GM23338 (cell line): ENCODE data around the gene ADD1. TPM values are rescaled to one million over a fixed set of nuclear protein-coding genes. Genes with fewer than 3 reads are reported as not detected.
A peak's percentile ranks its signal among the peaks of the same experiment; 100 is the strongest.

ENCODE experiments used
- ATAC-seq: fragments of 200-7000 bp; cut with Tn5 transposase; 3 replicates; pipeline ENCODE4 v1.9.1; 2020
- DNase-seq: peaks from one replicate; pipeline ENCODE4 v3.0.0-alpha.2; 2015; ENCODE audit warnings: low spot score
- H2AFZ ChIP-seq: fragments of 200-600 bp; sonication (generic); 2 replicates; pipeline ENCODE4 v1.8.0; 2016; ENCODE audit warnings: antibody characterized with exemption, mild to moderate bottlenecking, moderate library complexity
- H3F3A ChIP-seq: fragments of 200-600 bp; sonication (generic); replicated peaks from 2 replicates; pipeline ENCODE4 v1.8.0; 2017; ENCODE audit warnings: antibody characterized with exemption, mixed run types, low read depth
- H3K27ac ChIP-seq: fragments of 200-600 bp; sonication (generic); 2 replicates; pipeline ENCODE4 v1.6.1; 2016; ENCODE audit warnings: low read depth
- H3K27me3 ChIP-seq: fragments of 200-600 bp; sonication (generic); 2 replicates; pipeline ENCODE4 v1.8.0; 2016; ENCODE audit warnings: mild to moderate bottlenecking, mixed run types, moderate library complexity; ENCODE audit not compliant: insufficient read depth
- H3K36me3 ChIP-seq: fragments of 200-600 bp; sonication (generic); 2 replicates; pipeline ENCODE4 v1.8.0; 2016; ENCODE audit warnings: mild to moderate bottlenecking; ENCODE audit not compliant: insufficient read depth
- H3K4me1 ChIP-seq: fragments of 200-600 bp; sonication (generic); 2 replicates; pipeline ENCODE4 v1.8.0; 2016; ENCODE audit warnings: mild to moderate bottlenecking, moderate library complexity; ENCODE audit not compliant: insufficient read depth
- H3K4me2 ChIP-seq: fragments of 200-600 bp; sonication (generic); 2 replicates; pipeline ENCODE4 v1.7.1; 2017; ENCODE audit warnings: mixed run types
- H3K4me3 ChIP-seq: fragments of 200-600 bp; sonication (generic); 2 replicates; pipeline ENCODE4 v1.6.1; 2016; ENCODE audit warnings: mixed run types
- H3K79me2 ChIP-seq: fragments of 200-600 bp; sonication (generic); replicated peaks from 2 replicates; pipeline ENCODE4 v1.8.0; 2017; ENCODE audit warnings: mild to moderate bottlenecking; ENCODE audit not compliant: insufficient read depth
- H3K9me2 ChIP-seq: fragments of 200-600 bp; sonication (generic); 2 replicates; pipeline ENCODE4 v1.8.0; 2017; ENCODE audit not compliant: insufficient read depth
- H4K20me1 ChIP-seq: fragments of 200-600 bp; sonication (generic); replicated peaks from 2 replicates; pipeline ENCODE4 v1.8.0; 2017; ENCODE audit warnings: mild to moderate bottlenecking; ENCODE audit not compliant: insufficient read depth
- H3K27ac Mint-ChIP-seq: 2 replicates; pipeline ENCODE4 v1.8.0; 2020; ENCODE audit warnings: inconsistent platforms, mild to moderate bottlenecking, moderate library complexity, mixed read lengths
- H3K27me3 Mint-ChIP-seq: 3 replicates; pipeline ENCODE4 v1.8.0; 2022; ENCODE audit warnings: low read depth, mild to moderate bottlenecking, moderate library complexity, mixed read lengths, inconsistent platforms; ENCODE audit not compliant: insufficient read depth, poor library complexity
- H3K36me3 Mint-ChIP-seq: 3 replicates; pipeline ENCODE4 v1.8.0; 2021; ENCODE audit warnings: low read depth, mild to moderate bottlenecking, inconsistent platforms, moderate library complexity, mixed read lengths
- H3K4me1 Mint-ChIP-seq: 3 replicates; pipeline ENCODE4 v1.8.0; 2020; ENCODE audit warnings: mild to moderate bottlenecking, inconsistent platforms, mixed read lengths
- H3K4me3 Mint-ChIP-seq: 3 replicates; pipeline ENCODE4 v1.8.0; 2021; ENCODE audit warnings: moderate library complexity, mild to moderate bottlenecking, inconsistent platforms, mixed read lengths
- H3K9me3 Mint-ChIP-seq: 3 replicates; pipeline ENCODE4 v1.8.0; 2020; ENCODE audit warnings: moderate library complexity, mild to moderate bottlenecking, inconsistent platforms, mixed read lengths
- CREB1 ChIP-seq: fragments of 250-450 bp; sonication (Bioruptor Pico); IDR thresholded peaks from 2 replicates; pipeline ENCODE4 v1.5.0; 2020; ENCODE audit warnings: low read depth, mild to moderate bottlenecking, moderate library complexity
- CTCF ChIP-seq, 2 experiments: fragments of 200-600 bp in 1 of 2; sonication (generic) in 1 of 2; conservative IDR thresholded peaks; 2 replicates each; pipeline versions ENCODE4 v1.5.1 to v1.6.1; 2016 to 2017; ENCODE audit warnings: antibody characterized with exemption in 2 of 2, low read depth in 2 of 2, mild to moderate bottlenecking in 2 of 2, moderate library complexity in 1 of 2
- ETS1 ChIP-seq: IDR thresholded peaks from 2 replicates; pipeline ENCODE4 v1.6.1; 2016; ENCODE audit warnings: antibody characterized with exemption
- EZH2 ChIP-seq: fragments of 200-600 bp; sonication (generic); IDR thresholded peaks from one replicate; pipeline ENCODE4 v1.8.0; 2017; ENCODE audit warnings: antibody characterized with exemption, mild to moderate bottlenecking, low read depth; ENCODE audit not compliant: unreplicated experiment
- EZH2phosphoT487 ChIP-seq: fragments of 200-600 bp; sonication (generic); IDR thresholded peaks from one replicate; pipeline ENCODE4 v1.8.1; 2018; ENCODE audit warnings: antibody characterized with exemption; ENCODE audit not compliant: unreplicated experiment
- JUNB ChIP-seq: IDR thresholded peaks from one replicate; pipeline ENCODE4 v1.6.1; 2016; ENCODE audit warnings: antibody characterized with exemption; ENCODE audit not compliant: unreplicated experiment
- NANOG ChIP-seq: IDR thresholded peaks from 2 replicates; pipeline ENCODE4 v1.6.1; 2016; ENCODE audit warnings: antibody characterized with exemption, borderline replicate concordance
- POLR2AphosphoS5 ChIP-seq: IDR thresholded peaks from 2 replicates; pipeline ENCODE4 v1.6.1; 2016; ENCODE audit warnings: antibody characterized with exemption, low read depth
- REST ChIP-seq: IDR thresholded peaks from one replicate; pipeline ENCODE4 v1.6.1; 2018; ENCODE audit warnings: antibody characterized with exemption; ENCODE audit not compliant: unreplicated experiment
- STAT1 ChIP-seq: IDR thresholded peaks from one replicate; pipeline ENCODE4 v1.6.1; 2016; ENCODE audit warnings: antibody characterized with exemption; ENCODE audit not compliant: unreplicated experiment
- ZNF114 ChIP-seq: fragments of 250-450 bp; sonication (Bioruptor Pico); IDR thresholded peaks from 2 replicates; pipeline ENCODE4 v1.5.0; 2020; ENCODE audit warnings: mild to moderate bottlenecking, moderate library complexity
- ZNF331 ChIP-seq: fragments of 250-450 bp; sonication (Bioruptor Pico); IDR thresholded peaks from 2 replicates; pipeline ENCODE4 v1.5.0; 2020; ENCODE audit warnings: low read depth, mild to moderate bottlenecking, moderate library complexity
- polyA plus RNA-seq: library from polyadenylated mRNA; unstranded; fragments of >200 nt; fragmentation: Nextera tagmentation; extraction: Ambion mirVana; gene quantifications from 2 replicates; pipeline ENCODE4 v1.2.1, GENCODE V29; 2016
- total RNA-seq: library from RNA; depleted of rRNA; stranded (reverse); fragments of >200 nt; shearing (Covaris generic); gene quantifications from 2 replicates; pipeline ENCODE4 v1.2.3, GENCODE V29; 2014
- TF ChIP-seq, protein P1 (sequence below): fragments of 250-450 bp; sonication (Bioruptor Pico); IDR thresholded peaks from 2 replicates; pipeline ENCODE4 v1.5.0; 2020; ENCODE audit warnings: mild to moderate bottlenecking, moderate library complexity

Gene ADD1
- total and polyA plus RNA-seq, 2 experiments from 2014 or later: 126 to 144 TPM

- H3K4me1 ChIP-seq: no peaks in the 10 kb centered on the region
- peaks cover 10% of the 10 kb centered on the region for H3K27me3 Mint-ChIP-seq
- H3K9me2 ChIP-seq: no peaks in the 10 kb centered on the region
- H4K20me1 ChIP-seq: no peaks in the 10 kb centered on the region; the same call in 1 of the 2 replicates
- no peaks in the 10 kb centered on the region for H3F3A ChIP-seq
- ATAC-seq: peak; percentile 7; the same call in 2 of the 3 replicates
- no peaks in the 10 kb centered on the region for H3K27me3 ChIP-seq
- no peak overlapping the region for H3K27ac ChIP-seq
- H3K9me3 Mint-ChIP-seq: peaks cover 6% of the 10 kb centered on the region; the same call in 2 of the 3 replicates
- 0 out of 2 replicates have a peak, but pooled peaks cover 3% of the 10 kb centered on the region for H3K36me3 ChIP-seq
- H3K27ac Mint-ChIP-seq: no peak overlapping the region
- TF ChIP-seq STAT1 (no peak), ZNF114 (CRISPR knock-in tag) (no peak), EZH2 (no peak), ETS1 (no peak), EZH2phosphoT487 (no peak), CTCF (conservative IDR thresholded peaks at IDR 0.05; ENCODE audit: low read depth in 2 of 2) (no peak), ZNF331 (CRISPR knock-in tag) (no peak), POLR2AphosphoS5 (no peak), CREB1 (no peak), JUNB (no peak), REST (no peak), NANOG (no peak)
- TF ChIP-seq, protein P1, sequence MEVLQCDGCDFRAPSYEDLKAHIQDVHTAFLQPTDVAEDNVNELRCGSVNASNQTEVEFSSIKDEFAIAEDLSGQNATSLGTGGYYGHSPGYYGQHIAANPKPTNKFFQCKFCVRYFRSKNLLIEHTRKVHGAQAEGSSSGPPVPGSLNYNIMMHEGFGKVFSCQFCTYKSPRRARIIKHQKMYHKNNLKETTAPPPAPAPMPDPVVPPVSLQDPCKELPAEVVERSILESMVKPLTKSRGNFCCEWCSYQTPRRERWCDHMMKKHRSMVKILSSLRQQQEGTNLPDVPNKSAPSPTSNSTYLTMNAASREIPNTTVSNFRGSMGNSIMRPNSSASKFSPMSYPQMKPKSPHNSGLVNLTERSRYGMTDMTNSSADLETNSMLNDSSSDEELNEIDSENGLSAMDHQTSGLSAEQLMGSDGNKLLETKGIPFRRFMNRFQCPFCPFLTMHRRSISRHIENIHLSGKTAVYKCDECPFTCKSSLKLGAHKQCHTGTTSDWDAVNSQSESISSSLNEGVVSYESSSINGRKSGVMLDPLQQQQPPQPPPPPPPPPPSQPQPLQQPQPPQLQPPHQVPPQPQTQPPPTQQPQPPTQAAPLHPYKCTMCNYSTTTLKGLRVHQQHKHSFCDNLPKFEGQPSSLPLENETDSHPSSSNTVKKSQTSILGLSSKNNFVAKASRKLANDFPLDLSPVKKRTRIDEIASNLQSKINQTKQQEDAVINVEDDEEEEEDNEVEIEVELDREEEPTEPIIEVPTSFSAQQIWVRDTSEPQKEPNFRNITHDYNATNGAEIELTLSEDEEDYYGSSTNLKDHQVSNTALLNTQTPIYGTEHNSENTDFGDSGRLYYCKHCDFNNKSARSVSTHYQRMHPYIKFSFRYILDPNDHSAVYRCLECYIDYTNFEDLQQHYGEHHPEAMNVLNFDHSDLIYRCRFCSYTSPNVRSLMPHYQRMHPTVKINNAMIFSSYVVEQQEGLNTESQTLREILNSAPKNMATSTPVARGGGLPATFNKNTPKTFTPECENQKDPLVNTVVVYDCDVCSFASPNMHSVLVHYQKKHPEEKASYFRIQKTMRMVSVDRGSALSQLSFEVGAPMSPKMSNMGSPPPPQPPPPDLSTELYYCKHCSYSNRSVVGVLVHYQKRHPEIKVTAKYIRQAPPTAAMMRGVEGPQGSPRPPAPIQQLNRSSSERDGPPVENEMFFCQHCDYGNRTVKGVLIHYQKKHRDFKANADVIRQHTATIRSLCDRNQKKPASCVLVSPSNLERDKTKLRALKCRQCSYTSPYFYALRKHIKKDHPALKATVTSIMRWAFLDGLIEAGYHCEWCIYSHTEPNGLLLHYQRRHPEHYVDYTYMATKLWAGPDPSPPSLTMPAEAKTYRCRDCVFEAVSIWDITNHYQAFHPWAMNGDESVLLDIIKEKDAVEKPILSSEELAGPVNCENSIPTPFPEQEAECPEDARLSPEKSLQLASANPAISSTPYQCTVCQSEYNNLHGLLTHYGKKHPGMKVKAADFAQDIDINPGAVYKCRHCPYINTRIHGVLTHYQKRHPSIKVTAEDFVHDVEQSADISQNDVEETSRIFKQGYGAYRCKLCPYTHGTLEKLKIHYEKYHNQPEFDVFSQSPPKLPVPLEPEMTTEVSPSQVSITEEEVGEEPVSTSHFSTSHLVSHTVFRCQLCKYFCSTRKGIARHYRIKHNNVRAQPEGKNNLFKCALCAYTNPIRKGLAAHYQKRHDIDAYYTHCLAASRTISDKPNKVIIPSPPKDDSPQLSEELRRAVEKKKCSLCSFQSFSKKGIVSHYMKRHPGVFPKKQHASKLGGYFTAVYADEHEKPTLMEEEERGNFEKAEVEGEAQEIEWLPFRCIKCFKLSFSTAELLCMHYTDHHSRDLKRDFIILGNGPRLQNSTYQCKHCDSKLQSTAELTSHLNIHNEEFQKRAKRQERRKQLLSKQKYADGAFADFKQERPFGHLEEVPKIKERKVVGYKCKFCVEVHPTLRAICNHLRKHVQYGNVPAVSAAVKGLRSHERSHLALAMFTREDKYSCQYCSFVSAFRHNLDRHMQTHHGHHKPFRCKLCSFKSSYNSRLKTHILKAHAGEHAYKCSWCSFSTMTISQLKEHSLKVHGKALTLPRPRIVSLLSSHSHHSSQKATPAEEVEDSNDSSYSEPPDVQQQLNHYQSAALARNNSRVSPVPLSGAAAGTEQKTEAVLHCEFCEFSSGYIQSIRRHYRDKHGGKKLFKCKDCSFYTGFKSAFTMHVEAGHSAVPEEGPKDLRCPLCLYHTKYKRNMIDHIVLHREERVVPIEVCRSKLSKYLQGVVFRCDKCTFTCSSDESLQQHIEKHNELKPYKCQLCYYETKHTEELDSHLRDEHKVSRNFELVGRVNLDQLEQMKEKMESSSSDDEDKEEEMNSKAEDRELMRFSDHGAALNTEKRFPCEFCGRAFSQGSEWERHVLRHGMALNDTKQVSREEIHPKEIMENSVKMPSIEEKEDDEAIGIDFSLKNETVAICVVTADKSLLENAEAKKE (CRISPR knock-in tag): no peak
- peaks cover 16% of the 10 kb centered on the region for H3K4me1 Mint-ChIP-seq
- H3K4me3 ChIP-seq: no peak overlapping the region
- H3K4me2 ChIP-seq: no peak overlapping the region; the same call in 1 of the 2 replicates
- no peak overlapping the region; the same call in 2 of the 3 replicates for H3K4me3 Mint-ChIP-seq
- DNase-seq: no peak
- no peak overlapping the region for H2AFZ ChIP-seq
- H3K36me3 Mint-ChIP-seq: peaks cover 18% of the 10 kb centered on the region
- peaks cover 11% of the 10 kb centered on the region for H3K79me2 ChIP-seq
Measured at GRCh38 chr4:2820216-2820982, 23.2 kb upstream of the ADD1 start.
